Measurements from ENCODE around the gene PPP1R1C.

DNA sequence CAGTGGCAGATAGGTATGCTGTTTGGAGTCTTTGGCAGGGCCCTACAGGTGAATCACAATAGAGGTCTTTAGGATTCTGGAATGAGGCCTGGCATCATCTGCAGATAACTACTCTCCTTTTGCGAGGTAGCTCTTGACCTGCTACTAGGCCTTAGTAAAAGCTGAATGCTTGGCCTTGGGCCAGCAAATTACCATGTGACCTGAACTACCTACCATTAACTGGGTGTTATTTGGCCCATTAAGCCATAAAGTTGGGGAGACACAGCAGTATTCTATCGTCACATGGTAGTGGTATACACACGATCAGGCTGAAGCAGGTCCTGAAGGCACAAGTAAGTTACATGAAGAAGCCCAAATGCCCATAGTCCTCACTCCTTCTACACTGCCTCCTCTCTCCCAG is 178.2 kb downstream of the PPP1R1C start:
- TF ChIP-seq, protein P1, sequence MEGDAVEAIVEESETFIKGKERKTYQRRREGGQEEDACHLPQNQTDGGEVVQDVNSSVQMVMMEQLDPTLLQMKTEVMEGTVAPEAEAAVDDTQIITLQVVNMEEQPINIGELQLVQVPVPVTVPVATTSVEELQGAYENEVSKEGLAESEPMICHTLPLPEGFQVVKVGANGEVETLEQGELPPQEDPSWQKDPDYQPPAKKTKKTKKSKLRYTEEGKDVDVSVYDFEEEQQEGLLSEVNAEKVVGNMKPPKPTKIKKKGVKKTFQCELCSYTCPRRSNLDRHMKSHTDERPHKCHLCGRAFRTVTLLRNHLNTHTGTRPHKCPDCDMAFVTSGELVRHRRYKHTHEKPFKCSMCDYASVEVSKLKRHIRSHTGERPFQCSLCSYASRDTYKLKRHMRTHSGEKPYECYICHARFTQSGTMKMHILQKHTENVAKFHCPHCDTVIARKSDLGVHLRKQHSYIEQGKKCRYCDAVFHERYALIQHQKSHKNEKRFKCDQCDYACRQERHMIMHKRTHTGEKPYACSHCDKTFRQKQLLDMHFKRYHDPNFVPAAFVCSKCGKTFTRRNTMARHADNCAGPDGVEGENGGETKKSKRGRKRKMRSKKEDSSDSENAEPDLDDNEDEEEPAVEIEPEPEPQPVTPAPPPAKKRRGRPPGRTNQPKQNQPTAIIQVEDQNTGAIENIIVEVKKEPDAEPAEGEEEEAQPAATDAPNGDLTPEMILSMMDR (IDR thresholded peaks at IDR 0.05): no peak
- TF ChIP-seq POLR2AphosphoS5 (IDR thresholded peaks at IDR 0.05): no peak
- no peak for TF ChIP-seq POLR2A (IDR thresholded peaks at IDR 0.05; ENCODE audit: low read depth)

All from esophagus muscularis mucosa (tissue), 3 donors.